ENCODE data around the gene CD33. TPM values are rescaled to one million over a fixed set of nuclear protein-coding genes. Genes with fewer than 3 reads are reported as not detected.
"Not testable (repeated sequence)": the region's sequence is repeated elsewhere in the genome, so short reads cannot be mapped to it uniquely, and the experiment has no call there.

CD33 gene
- not detected in 2 replicates for polyA plus RNA-seq
- not detected in 2 replicates for polyA minus RNA-seq

- not testable (repeated sequence) for H2AFZ ChIP-seq (ENCODE audit: low read depth, low read length); H3K79me2 ChIP-seq (replicated peaks; ENCODE audit: insufficient read depth, low read length); H3K9me3 ChIP-seq (ENCODE audit: low read length); H4K20me1 ChIP-seq (ENCODE audit: insufficient read depth); H3K4me2 ChIP-seq (ENCODE audit: low read length); H3K4me3 ChIP-seq (ENCODE audit: low read length); H3K27ac ChIP-seq (ENCODE audit: low read length); H3K9me2 ChIP-seq (ENCODE audit: insufficient read depth, low read length); H3F3A ChIP-seq (ENCODE audit: insufficient read depth, low read length, poor library complexity, severe bottlenecking); H3K27me3 ChIP-seq (ENCODE audit: insufficient read depth, low read depth, low read length); H3K36me3 ChIP-seq (ENCODE audit: insufficient read depth, low read length); H3K9ac ChIP-seq (ENCODE audit: low read length)
Observed at GRCh38 chr19:51224898-51225393, at the start of gene CD33. CD33 (plus strand) TSS chr19:51225080; CDS start chr19:51225119, 39 bp downstream.

GRCh38 chr19:51179256-51179655, 45.6 kb upstream of the CD33 start:
- no peaks in the 10 kb centered on the region for H3K9me2 ChIP-seq (ENCODE audit: insufficient read depth, low read length)
- no peaks in the 10 kb centered on the region for H3F3A ChIP-seq (ENCODE audit: insufficient read depth, low read length, poor library complexity, severe bottlenecking)
- H3K36me3 ChIP-seq (ENCODE audit: insufficient read depth, low read length): no peaks in the 10 kb centered on the region
- H4K20me1 ChIP-seq (ENCODE audit: insufficient read depth): no peaks in the 10 kb centered on the region
- H3K9ac ChIP-seq (ENCODE audit: low read length): no peak overlapping the region
- no peak overlapping the region for H3K4me2 ChIP-seq (ENCODE audit: low read length)
- H2AFZ ChIP-seq (ENCODE audit: low read depth, low read length): no peak overlapping the region
- peaks cover 3% of the 10 kb centered on the region for H3K9me3 ChIP-seq (ENCODE audit: low read length)
- H3K27ac ChIP-seq (ENCODE audit: low read length): no peak overlapping the region
- peaks cover 3% of the 10 kb centered on the region for H3K27me3 ChIP-seq (ENCODE audit: insufficient read depth, low read depth, low read length)
- H3K79me2 ChIP-seq (replicated peaks; ENCODE audit: insufficient read depth, low read length): no peaks in the 10 kb centered on the region
- H3K4me3 ChIP-seq (ENCODE audit: low read length): no peak overlapping the region
- TF ChIP-seq SMC3 (conservative IDR thresholded peaks at IDR 0.05; ENCODE audit: poor library complexity) (no peak), POLR2AphosphoS5 (IDR thresholded peaks at IDR 0.05) (no peak), MXI1 (conservative IDR thresholded peaks at IDR 0.05; ENCODE audit: poor library complexity, severe bottlenecking) (no peak), REST (IDR thresholded peaks at IDR 0.05; ENCODE audit: borderline replicate concordance) (no peak), CTCF (IDR thresholded peaks at IDR 0.05; ENCODE audit: poor library complexity, severe bottlenecking) (no peak), RAD21 (conservative IDR thresholded peaks at IDR 0.05) (no peak)

GRCh38 chr19:51181377-51181912, 43.4 kb upstream of the CD33 start:
- TF ChIP-seq EP300 (conservative IDR thresholded peaks at IDR 0.05; ENCODE audit: poor library complexity, severe bottlenecking): no peak
- TF ChIP-seq MXI1 (conservative IDR thresholded peaks at IDR 0.05; ENCODE audit: poor library complexity, severe bottlenecking): no peak
- TF ChIP-seq POLR2AphosphoS5 (IDR thresholded peaks at IDR 0.05): no peak
- TF ChIP-seq SMC3 (conservative IDR thresholded peaks at IDR 0.05; ENCODE audit: poor library complexity): no peak
- no peak for TF ChIP-seq REST (IDR thresholded peaks at IDR 0.05; ENCODE audit: borderline replicate concordance)
- TF ChIP-seq EZH2 (IDR thresholded peaks at IDR 0.05; ENCODE audit: borderline replicate concordance, insufficient read depth, low read length, poor library complexity, severe bottlenecking): no peak
- no peaks in the 10 kb centered on the region for H4K20me1 ChIP-seq (ENCODE audit: insufficient read depth)
- no peak overlapping the region for H3K27ac ChIP-seq (ENCODE audit: low read length)
- no peak overlapping the region for H3K4me3 ChIP-seq (ENCODE audit: low read length)
- H3K9ac ChIP-seq (ENCODE audit: low read length): no peak overlapping the region
- H2AFZ ChIP-seq (ENCODE audit: low read depth, low read length): no peak overlapping the region
- H3K79me2 ChIP-seq (replicated peaks; ENCODE audit: insufficient read depth, low read length): no peaks in the 10 kb centered on the region
- no peaks in the 10 kb centered on the region for H3F3A ChIP-seq (ENCODE audit: insufficient read depth, low read length, poor library complexity, severe bottlenecking)
- H3K9me2 ChIP-seq (ENCODE audit: insufficient read depth, low read length): no peaks in the 10 kb centered on the region
- peaks cover 3% of the 10 kb centered on the region for H3K27me3 ChIP-seq (ENCODE audit: insufficient read depth, low read depth, low read length)
- no peaks in the 10 kb centered on the region for H3K36me3 ChIP-seq (ENCODE audit: insufficient read depth, low read length)
- H3K9me3 ChIP-seq (ENCODE audit: low read length): peaks cover 3% of the 10 kb centered on the region
- no peak overlapping the region for H3K4me2 ChIP-seq (ENCODE audit: low read length)
